ENCODE results near the gene SSX4.
"Not testable (repeated sequence)": the region's sequence is repeated elsewhere in the genome, so short reads cannot be mapped to it uniquely, and the experiment has no call there.

- not testable (repeated sequence) for TF ChIP-seq POLR2A, CTCF (IDR thresholded peaks at IDR 0.05)
Measured at GRCh38 chrX:48367717-48368408, 15.5 kb upstream of the SSX4 start.

Data from vagina (tissue), 2 donors.